Stimulated activated CD4-positive, alpha-beta T cell treated with anti-CD3 and anti-CD28 coated beads, Interleukin-1b, Interleukin-23, amount 100 ng/mL, for 4 hours (primary cell): ENCODE results near the gene INCA1.
A peak's percentile ranks its signal among the peaks of the same experiment; 100 is the strongest.

Source experiments
- DNase-seq, 2 donors: peaks; one replicate each; pipeline ENCODE4 v3.0.0-alpha.2; 2020; ENCODE audit warnings: low read depth in 2 of 2

The INCA1 gene

GRCh38 chr17:4948931-4949320 is 48.4 kb downstream of the INCA1 start:
- peak in 1 of 2 donors; percentile 67 for DNase-seq

- DNase-seq: peak; percentile 87 to 88
These were observed 49.0 kb downstream of the INCA1 start, which contains the start of gene PFN1 for GRCh38 chr17:4948166-4948930. Gene PFN1, minus strand, starts transcription at chr17:4948530. Its CDS starts 136 bp downstream, at chr17:4948394.

DNA sequence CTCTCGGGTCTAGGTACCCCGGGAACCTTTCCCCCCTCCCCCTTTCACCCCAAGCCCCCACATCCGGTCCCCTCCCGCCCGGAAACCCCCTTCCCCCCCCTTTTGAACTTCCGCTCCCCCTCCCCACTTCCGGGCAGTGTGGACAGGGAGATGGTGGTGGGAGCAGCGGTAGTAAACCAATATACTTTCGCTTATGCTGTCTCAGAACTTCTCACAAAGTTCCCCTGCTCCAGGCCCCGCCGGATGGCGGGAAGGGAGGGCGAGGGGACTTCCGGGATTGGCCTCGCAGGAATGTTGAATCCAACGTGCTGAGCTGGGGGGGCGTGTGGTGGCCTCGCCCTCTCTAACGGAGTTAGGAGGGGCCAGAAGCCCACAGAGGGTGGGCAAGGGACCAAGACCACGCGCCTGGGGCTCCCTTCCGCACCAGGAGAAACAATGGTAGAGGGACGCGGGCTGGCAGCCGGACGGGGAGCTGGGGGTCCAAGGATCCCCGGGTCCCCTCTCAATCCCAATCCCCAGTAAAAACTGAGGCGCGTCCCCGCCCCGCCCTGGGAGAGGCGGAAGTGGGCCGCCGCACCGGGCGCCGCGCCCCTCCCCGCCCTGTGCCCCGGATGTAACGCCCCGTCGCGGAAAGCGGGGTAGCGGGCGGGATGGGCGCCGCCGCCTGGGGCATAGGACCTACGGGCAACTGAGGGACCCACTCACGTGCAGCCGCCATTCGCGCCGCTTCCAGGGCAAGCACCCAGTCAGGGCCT is 49.7 kb downstream of the INCA1 start:
- peak; percentile 47 to 60 for DNase-seq

GRCh38 chr17:4947010-4947410 is 50.3 kb downstream of the INCA1 start:
- no peak for DNase-seq

DNA sequence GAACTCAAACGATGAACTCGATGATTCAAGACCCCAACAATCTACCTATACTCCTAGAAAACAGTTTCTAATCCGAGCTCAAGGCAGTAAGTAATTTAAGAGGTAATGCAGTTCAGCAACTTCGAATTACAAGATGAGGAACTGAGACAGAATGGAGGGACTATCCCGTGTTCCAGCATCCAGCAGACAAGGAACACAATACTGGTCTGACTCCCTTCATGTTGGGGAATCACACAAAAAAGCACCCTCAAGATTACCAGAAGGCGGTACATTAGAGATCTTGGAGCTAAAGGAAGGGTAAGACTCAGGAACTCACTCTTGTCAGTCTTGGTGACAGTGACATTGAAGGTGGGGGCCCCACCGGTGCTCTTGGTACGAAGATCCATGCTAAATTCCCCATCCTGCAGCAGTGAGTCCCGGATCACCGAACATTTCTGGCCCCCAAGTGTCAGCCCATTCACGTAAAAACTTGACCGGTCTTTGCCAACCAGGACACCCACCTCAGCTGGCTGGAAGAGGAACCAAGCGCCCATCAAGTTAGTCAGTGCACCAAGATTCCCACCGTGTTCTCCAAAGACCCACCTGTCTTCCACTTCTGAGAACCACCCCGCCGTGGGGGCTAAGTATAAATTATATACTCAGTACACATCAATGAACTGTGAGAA is 50.9 kb downstream of the INCA1 start:
- DNase-seq: no peak

- DNase-seq: no peak
These were observed 51.4 kb downstream of the INCA1 start for GRCh38 chr17:4945944-4946280.

DNA sequence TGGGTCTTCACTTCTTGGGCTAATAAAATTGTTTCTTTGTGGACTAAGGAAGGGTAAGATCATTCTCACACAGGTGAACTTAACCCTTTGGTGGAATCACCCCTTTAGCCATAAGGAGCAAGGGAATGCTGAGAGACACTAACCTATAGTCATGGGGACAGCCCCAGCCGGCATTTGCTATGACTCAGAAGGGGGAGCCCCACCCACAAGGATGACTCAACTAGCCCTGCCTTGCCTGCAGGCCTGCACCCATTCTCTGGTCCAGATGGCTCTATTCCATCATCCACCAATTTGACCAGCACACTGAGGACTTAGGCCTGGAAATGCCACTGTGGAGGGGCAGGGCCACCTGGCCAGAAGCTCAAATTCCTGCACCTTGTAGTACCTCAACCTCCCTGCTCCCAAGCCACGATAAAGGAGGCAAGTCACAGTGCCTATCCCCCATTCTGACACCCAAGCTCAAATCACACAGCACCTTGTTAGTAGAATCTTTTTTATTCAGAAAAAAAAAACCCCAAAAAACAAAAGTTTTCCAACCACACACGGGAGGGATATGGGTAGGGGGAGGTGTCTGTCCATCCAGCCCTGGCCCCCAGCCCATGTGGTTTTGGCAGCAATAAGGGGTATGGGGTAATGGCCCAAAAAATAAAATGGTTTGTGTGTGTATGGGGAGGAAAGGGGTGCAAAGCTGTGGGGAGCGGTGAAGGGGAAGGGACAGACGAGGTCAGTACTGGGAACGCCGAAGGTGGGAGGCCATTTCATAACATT is 52.0 kb downstream of the INCA1 start:
- DNase-seq: peak; percentile 72 to 77

DNA sequence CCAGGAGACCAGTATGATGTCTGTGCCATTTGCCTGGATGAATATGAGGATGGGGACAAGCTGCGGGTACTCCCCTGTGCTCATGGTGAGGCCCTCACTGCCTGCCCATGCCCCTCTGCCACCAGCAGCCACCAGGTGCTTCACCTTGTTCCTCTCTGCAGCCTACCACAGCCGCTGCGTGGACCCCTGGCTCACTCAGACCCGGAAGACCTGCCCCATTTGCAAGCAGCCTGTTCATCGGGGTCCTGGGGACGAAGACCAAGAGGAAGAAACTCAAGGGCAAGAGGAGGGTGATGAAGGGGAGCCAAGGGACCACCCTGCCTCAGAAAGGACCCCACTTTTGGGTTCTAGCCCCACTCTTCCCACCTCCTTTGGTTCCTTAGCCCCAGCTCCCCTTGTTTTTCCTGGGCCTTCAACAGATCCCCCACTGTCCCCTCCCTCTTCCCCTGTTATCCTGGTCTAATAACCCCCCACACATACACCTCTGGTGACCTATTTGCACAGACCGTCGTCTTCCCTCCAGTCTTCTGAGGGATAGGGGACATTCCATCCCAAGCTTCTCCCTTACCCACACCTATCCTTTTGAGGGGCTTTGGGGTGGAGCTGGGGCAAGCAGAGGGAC is 52.7 kb downstream of the INCA1 start:
- no peak for DNase-seq

- no peak for DNase-seq
These were observed 53.2 kb downstream of the INCA1 start for GRCh38 chr17:4944163-4944553.

DNA sequence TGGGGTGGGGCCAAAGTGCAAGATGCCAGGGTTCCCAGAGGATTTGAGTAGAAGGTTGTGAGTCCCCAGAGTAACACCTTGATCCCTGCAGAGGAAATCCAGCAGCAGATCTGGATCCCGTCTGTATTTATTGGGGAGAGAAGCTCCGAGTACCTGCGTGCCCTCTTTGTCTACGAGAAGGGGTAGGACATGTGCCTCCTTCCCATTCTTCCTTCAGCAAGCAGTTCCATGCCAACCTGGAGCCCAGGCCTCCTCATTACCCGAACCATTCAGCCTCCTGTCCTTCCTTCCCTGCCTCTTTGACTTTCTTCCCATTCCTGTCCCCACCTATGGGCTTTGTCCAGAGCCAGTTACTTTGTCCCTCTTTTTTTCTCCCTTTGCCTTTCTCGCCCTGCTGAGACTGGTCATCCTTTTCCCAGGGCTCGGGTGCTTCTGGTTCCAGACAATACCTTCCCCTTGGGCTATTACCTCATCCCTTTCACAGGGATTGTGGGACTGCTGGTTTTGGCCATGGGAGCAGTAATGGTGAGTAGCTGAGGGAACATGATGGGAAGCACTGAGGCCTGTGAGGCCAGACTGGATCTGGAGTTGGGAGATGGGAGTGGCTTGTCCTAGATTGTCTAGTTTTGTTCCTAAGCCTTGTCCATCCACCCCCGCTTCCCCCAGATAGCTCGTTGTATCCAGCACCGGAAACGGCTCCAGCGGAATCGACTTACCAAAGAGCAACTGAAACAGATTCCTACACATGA is 54.4 kb downstream of the INCA1 start:
- no peak for DNase-seq

DNA sequence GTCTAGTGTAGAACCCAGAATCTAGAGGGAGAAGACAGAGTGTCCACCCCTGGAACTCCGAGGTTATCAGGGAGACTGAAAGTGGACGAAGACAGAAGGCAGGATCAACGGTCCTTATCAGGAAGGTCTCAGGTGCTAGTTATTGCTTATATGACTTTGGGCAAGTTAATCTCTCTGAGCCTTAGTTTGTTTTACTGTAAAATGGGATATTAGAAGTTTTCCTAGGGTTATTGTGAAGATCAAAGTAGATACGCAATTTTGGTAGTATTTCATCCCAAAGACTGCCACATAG is 56.1 kb downstream of the INCA1 start:
- no peak for DNase-seq

DNA sequence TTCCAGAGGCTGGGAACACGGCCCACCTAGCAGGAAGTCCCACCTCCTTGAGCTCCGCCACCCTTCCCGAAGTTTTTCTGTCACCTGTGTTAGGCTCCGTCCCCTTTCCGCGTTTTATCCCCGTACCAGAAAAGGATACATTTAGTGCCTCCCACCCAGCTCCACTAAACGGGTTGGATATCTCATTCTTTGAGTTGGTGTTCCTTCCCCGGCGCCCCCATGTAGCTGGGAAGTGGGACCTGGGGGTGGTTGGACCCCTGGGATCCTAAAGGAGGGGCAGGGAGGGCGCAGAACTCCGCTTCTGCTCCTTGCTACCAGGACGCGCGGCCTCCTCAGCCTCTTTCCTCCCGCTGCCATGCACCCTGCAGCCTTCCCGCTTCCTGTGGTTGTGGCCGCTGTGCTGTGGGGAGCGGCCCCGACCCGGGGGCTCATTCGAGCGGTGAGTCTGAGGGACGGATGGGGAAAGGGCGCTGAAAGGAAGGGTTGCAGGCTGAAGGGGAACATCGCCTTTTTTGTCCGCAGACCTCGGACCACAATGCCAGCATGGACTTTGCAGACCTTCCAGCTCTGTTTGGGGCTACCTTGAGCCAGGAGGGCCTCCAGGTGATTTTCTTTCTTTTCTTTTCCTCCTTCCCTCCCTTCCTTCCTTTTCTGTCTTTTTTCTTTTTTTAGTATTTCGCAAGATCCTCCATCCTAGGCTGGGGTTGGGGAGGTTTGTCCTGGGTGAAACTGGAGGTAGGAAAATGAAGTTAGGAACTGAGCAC is 56.6 kb downstream of the INCA1 start:
- DNase-seq: peak in 1 of 2 donors; percentile 24

- peak; percentile 87 to 94 for DNase-seq
These were observed 57.3 kb downstream of the INCA1 start, which contains the start of the genes RNF167 and SLC25A11 for GRCh38 chr17:4939796-4940554. Gene RNF167, plus strand, starts transcription at chr17:4940268. Its CDS starts 642 bp downstream, at chr17:4940910. Gene SLC25A11, minus strand, starts transcription at chr17:4940046. Its CDS starts 136 bp downstream, at chr17:4939910.

DNA sequence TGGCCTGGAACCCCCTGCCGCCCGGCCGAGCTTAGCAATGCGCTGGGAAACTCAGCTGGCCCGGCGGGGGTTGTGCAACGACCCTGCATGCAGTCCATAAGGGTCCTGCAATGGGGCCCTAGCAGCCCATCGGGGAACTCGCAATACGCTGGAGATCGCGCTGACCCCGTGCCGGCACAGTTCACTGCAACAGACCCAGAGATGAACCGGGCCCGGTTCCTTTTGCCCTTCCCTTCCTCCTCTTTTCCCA is 57.9 kb downstream of the INCA1 start:
- DNase-seq: no peak

DNA sequence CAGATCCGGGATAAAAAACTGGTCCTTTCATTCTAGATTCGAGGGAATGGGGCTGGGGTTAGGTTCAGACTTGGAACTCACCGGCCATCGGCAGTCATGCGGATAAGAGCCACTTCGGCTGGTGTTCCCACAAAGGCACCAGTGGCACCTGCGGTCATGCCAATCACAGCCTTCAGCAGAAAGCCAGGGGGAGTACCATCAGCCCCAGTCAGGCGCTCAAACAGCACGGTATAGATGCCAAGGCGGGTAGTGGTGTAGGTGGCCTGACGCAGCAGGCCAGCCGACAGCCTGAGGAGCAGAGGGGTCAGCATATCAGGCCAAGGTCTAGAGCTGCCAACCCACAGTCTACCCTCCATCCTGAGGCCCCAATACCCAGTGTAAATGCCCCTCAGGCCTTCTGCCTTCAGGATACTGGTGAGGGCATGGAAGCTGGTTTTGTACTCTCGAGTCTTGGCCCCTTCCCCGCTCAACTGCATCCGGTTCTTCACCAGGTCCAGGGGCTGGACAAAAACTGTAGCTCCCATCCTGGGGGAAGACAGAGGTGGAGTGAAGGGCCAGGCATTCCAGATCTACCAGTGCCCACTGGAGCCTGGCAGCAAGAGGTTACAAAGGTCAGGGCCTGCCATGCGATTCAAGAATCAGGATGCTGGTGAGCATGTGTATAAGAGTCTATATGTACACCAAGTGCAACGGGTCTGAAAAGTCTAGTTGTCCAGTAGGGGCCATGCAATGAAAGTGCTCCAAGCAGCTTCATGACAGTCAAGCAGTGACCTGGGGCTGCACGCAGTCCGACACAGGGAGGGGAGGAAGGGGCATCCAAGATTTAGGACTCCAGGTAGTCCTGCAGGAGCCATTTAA is 58.4 kb downstream of the INCA1 start:
- DNase-seq: no peak
